HG02885 (cell line): ENCODE data around the gene KCNA5.

Source experiments
- ATAC-seq: cut with Tn5 transposase; IDR thresholded peaks from one replicate; pipeline ENCODE4 v1.9.1; 2021; ENCODE audit warnings: mild to moderate bottlenecking; ENCODE audit not compliant: unreplicated experiment, poor library complexity

Gene KCNA5

DNA sequence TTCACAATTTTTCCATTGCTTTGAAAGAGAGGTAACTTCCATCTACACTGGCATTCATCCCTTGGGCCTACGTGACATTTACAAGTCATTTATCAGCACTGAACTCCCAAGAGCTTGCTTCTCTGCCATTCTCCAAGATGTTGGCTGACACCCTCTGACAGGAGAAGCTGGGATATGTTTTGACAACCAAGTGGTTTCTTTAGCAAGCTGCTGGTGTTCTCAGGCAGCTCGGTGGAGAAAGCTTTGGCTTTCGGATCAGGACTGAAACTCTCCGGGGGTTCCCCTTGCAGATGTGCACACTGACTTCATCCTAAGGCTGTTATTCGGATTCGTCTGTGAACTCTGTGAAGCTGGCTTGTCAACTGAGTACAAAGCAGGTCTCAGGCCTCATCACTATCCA, 15.7 kb downstream of the KCNA5 start:
- no peak for ATAC-seq

DNA sequence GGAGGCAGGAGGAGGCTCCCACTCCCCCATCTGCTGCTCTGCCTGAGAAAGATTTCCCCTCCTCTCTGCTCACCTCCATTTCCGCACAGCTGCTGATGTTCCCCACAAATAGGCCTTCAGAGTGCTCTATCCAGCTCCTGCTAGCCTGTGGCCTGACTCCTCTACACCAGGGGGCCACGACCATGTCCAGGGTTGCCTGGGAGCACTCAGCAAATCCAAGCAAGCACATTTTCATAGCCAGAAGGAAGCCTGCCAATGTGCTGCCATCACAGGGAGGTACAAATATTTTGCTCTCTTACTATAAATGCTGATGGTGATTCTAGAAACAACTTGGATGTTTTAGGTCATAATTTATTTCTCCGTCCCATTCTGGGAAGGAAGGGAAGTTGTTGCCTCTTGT, 17.3 kb downstream of the KCNA5 start:
- ATAC-seq, result no peak

DNA sequence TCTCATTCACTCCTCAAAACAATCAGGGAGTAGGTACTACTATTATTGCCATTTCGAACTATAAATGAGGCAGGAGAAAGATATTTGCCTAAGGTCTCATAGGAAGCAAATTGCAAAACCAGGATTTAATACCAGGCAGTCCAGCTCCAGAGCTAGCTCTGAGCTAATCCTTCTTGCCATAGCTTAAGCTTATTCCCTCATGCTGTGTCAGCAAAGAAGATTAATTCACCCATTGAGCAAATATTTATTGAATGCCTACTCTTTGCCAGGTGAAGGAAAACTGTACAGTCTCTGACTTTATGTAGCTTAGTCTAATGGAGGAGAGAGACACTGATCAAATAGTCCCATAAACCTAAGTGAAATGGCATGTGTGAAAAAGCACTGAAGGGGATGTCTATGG, 19.5 kb downstream of the KCNA5 start:
- ATAC-seq, result no peak

DNA sequence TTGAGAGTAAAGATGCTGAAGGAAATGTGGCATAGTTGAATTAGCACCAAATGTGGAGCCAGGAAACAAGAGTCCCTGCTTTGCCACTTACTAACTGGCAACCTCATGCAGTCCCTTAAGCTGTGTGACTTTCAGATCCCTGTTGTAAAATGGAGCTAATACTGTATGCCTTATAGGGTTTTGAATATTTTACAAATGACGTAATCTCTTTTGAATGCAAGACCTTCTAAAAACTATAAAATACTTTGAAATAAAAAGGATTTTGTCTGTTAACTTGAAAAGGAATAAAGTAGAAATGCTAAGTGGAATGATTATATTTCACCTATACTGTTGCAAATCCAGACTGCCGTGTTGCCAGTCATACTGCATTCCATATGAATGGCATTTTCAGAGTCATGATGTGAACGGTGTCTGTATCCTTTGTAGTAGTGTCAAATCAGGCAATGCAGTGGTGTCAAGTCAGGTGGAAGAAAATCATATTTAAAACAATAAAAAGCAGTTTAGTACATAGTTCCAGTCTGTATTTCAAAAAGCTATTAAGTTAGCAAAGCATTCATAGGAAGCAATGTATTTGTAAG, 21.3 kb downstream of the KCNA5 start:
- ATAC-seq, result no peak

DNA sequence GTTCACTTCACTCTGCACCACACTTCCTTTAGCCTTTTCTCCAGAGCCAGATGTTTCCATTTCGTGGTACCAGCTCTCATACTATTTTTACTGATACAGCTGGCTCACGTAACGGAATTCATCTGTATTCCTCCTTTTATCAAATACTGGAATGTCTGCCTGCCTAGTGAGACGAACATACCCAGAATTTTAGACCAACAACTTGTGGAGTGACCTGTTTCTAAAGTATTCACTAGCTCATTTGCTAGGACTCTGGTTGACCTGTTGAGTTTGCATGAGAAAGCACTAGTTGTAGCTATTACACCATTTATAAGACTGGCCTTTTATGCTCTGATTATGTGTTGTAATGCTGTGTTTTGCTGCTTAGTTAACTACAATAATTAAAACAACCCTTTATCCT, 22.6 kb downstream of the KCNA5 start:
- ATAC-seq, result no peak

DNA sequence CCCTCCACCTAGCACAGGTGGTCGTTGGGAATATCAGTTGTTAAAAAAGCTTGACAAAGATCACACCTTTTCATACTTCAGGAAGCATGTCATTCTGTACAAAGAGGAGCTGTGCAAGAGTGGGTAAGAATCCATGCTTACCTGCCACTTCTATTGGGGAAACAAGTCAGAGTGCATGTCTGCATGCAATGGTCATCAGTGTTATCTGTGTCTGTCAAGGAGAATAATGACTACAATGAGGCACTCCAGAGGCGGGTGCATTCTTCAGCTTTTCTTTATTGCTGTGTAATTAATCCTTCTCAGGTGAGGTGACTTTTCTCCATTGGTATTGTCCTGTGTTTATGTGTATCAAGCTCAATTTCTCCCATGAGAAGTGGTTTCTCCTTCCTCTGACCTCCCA, 24.4 kb downstream of the KCNA5 start:
- ATAC-seq, result no peak

DNA sequence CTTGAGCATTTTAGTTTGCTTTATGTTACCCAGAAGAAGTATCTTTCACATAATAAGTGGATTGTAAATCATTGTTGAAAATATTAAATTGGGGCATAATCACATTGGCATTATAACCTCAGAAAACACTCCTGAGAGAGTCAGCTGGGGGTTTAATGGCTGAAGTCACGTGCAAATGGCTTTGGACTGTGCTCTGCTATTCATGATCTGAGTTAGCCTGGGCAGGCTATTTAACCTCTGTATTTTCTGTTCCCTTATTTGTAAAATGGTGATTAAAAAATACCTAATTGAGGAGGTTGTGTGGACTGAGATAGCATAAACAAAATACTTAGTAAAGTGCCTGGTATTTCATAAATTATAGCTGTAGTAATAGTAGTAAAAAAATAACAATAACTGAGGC, 24.9 kb downstream of the KCNA5 start:
- ATAC-seq, result no peak

DNA sequence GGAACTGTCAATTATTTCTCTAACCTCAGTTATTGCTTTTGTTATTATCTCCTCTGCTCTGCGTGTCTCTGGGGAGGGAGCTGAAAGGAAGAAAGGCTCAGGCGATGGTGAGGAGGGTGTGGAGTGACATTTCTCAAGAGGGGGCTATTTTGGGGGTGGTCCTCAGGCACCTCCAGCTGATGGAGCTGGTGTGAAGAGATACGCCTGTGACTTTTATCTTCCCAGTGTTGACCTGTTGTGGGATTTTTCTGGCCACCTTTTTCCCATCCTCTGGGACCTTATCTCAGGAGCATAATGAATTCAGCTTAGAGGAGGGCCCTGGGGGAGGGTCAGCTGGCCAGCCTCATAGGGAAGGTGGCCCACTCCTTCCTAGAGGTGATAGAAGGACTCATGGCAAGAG, 26.4 kb downstream of the KCNA5 start:
- ATAC-seq, result no peak

DNA sequence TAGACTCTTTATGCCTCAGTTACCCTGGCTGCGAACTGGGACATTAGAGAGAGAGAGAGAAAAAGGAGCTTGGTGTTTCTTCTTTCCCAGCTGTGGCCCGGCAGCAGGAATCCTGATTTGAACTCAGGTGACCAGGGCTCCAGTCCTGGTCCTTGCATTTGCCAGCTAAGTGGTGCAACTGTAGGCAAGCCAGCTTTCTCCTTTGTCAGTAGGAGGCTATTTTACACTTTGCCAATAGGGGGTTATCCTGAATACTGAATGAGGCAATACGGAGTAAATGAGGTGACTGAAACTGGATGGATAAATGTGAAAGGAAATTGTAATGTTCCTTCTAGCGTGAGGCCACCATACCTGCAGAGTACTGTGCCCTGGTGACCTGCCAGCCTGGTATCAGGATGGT, 27.8 kb downstream of the KCNA5 start:
- no peak for ATAC-seq

DNA sequence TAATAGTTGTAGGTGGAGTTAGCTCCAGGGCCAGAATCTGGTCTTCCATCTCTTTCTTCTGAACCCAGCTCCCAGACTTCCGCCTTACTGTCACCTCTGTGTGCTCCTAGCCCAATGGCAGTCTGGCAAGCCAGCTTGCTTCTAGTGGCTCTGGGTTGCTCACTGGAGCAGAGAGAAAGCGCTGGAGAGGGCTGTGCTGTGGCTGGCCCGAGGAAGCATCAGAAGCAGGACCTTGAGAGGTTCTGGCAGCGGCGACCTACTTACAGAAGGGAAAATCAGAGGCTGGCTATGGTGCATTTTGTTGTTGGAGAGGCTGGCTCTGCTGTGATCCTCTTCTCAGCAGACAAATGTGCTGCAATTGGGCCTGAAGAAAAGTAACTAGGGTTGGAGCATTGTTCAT, 28.6 kb downstream of the KCNA5 start:
- ATAC-seq, result no peak

DNA sequence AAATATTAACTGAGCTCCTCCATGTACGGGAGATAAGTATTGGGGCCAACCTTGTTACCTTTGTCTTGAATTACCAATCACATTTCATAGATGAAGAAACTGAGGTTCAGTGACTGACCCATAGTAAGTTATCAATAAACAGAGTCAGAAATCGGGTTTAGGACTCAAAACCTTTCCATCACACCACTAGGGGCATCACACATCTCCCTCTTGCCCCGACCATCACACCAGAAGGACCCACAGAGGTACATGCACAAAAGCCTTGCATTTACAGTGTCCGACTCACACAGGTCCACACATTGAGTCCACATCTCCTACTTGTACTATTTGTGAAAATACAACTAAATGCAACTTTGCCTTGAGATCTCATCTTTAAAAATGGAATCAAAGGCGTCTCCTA, 29.4 kb downstream of the KCNA5 start:
- ATAC-seq, result no peak

DNA sequence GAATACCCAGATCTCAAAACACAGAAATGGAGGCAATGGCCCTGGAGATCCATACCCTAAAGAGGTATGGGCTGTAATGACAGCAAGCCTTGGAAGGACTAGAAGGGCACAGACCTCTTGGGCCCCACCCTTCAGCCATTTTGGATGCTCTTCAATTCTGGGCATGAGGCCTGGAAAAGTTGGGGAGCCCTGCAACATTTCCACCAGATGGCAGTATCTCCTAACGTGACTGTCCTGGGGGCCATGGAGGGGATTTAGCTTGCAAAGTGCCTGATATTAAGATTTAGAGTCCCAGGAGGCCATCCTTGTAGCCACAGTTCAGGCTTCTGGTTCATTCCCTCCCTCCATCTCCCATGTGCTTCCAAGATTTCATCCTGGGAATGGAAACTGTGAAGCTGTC, 30.2 kb downstream of the KCNA5 start:
- ATAC-seq, result no peak

DNA sequence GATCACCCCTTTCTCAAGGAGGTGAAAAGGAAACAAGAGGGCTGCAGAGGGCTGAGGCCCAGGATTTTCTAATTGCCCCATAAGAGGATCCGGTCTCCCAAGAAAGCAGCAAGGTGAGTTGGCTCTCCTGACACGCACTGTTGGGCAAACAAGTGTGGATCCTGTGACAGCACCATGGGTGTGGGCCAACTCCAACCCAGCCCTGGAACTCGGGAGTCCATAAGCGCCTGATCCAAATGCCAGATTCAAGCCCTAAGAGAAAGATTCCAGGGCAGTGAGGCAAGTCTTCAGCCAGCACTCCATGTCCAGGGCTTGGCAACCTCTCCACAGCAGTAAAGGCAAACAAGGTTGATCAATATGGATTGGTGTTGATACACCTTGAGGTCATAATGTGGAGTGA, 33.1 kb downstream of the KCNA5 start:
- no peak for ATAC-seq

DNA sequence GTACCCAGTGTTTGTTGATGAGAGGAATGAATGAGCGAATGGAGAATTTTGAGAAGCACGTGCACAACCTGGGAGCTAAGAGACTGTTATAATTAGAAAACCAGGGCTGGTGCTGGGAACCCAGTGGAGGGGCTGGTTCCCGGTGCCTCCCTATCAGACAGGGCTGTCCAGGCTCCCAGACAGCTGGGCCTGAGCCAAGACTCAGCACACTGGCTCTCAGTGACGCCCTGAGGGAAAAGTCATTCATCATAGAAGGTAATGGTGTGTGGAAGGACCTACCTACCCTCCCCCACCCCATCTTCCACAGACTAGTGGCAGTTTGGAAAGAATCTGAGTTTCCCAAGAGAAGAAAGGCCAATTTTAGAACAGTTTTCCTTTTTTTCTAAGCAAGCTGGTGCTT, 34.7 kb downstream of the KCNA5 start:
- no peak for ATAC-seq

DNA sequence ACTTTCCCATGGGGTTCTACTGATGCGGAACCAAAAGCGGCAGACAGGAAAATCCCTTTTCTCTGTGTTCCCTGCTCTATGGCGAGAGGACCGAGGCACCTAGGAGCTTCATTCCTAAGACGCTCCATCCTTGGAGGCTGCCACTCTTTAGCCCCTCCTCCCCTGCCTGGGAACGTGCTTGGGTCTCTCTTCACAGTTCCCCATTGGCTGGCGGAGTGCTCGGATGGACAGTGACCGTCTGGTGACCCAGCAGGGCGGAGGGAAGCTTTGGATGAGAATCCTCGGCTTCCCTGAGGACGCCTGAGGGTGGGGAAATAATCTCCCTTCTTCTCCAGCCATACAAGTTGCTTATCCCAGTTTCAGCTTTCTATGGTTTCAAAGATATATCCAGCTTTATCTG, 37.3 kb downstream of the KCNA5 start:
- ATAC-seq, result no peak

DNA sequence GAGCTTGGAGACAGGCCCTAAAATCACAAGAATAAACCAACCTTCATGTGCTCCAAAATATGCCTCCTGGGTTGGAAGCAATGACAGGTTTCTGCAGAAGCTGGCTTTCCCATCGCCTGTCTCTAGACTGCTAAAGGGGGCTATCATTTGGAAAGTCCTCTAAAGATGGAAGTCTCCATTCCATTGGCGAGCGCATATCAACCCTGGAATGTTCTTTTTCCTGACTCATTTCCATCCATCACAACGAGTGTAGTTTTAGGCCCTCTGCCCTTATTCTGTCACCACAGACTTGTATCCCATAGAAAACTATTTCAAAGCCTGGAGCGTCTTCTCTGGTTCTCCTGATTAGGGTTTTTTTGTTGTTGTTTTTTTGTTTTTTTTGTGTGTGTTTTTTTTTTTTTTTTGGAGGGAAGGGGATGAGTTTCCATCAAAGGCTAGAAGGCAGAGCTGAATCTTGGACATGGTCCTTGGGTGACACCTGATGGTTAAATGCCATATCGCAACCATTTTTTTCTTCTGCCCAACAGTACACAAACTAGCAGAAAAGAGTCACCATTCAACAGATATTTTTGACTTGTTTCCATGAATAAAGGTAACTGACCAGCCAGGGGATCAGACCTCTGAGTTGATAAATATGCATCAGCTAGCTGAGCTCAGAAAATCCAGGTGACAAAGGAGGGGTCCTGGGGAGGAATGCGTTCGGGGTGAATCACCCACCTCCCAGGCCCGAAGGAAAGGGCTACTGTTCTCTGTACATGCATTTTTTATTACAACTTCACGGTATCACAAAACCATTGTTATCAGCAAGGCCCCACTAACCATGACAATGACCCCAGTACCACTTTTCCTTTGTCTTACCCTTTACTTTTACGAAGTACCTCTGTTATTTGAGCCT, 40.5 kb downstream of the KCNA5 start:
- ATAC-seq, result no peak

DNA sequence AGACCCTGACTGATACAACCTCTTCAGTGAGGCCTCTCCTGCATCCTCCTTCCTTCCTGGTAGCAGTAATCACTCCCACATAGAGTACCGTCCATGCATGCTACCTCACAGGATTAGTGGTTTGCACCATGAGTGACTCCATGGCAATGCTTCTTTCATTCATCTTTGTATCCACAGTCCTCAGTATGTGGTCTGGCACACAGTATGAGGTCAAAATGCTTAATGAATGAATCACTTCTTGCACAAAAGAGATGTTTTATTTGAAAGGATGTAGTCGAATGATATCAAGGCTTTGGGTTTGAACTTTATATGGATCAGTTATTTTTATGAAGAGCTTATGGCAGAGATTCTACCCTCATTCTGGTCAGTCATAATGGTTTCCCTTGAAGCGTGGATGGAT, 42.2 kb downstream of the KCNA5 start:
- no peak for ATAC-seq

DNA sequence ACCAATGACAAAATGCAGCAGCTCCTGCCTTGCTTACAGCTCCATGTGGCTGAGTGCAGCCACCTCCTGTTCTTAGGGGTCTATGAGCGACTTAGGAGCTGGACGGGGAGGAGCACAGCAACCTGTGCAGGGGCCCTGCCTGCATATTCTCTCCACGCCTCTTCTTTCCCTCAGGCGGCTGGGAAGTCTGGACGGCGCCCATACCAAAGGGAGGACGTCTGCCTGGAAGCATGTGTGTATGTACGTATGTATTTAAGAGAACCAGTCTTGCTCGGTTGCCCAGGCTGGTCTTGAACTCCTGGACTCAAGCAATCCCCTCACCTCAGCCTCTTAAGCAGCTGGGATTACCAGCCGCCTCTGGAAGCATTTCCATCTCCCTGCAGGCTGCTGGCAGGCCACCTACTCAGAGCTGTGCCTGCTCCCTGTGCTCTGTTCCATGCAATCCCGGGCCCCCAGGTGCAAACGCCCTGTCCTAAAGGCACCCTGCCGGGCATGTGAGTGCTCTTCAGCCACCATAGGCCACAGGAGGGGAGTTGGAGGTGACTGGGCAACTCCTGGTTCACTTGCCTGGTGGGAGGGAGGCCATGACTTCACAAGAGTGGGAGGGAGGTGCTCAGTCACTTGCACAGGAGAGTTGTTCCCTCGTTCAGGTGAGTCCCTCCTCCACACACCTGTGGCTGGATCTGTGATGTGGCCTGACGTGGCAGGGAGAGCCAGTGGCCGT, 44.3 kb downstream of the KCNA5 start:
- no peak for ATAC-seq

DNA sequence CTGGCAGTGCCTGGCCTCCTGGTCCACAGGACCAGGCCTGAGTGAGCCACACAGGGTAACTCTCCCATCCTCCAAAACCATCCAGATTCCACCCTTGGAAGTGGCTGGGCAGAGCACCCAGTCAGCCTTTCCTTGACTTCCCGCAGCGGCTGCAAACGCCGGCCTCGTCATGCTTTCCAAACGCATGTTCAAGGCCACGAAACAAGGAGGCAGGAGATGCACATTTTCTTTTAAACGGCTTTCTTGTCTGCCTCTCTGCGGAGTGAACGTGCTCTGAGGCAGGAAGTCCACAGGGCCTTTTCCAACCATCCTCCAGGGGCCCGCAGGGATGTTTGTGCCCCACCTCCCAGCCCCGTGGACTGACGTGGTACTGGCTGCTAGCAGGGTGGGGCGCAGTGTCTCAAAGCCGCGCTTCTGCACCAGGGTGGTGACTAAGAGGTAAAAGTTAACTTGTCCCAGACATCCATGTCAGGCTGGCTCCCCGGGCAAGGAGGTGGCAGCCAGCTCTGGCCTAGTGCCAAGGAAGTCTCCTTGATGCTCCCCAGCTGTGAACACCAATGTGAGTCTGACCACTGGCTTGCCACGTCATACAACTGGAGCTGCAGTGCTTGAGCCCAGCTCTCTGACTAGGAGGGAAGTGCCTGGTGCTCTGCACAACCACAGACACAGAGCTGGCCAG, 45.0 kb downstream of the KCNA5 start:
- ATAC-seq, result no peak

DNA sequence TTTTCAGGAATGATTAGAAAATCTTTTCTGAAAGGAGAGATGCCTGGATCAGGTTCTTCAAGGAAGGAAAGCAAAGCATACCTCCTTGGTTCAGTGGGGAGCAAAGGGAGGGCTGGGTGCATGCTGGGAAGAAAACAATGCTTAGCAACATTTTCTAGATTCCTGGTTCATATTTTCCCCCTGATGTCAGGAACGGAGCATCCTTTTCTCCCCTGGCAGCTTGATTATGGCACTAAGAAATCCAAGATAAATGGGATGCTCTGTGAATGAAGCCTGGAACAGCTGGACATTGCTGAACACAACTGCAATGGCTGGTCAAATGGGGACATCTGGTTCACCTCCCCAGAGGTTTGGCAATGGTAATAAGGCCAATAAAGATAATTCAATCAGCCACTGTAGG, 50.9 kb downstream of the KCNA5 start:
- ATAC-seq, result no peak

DNA sequence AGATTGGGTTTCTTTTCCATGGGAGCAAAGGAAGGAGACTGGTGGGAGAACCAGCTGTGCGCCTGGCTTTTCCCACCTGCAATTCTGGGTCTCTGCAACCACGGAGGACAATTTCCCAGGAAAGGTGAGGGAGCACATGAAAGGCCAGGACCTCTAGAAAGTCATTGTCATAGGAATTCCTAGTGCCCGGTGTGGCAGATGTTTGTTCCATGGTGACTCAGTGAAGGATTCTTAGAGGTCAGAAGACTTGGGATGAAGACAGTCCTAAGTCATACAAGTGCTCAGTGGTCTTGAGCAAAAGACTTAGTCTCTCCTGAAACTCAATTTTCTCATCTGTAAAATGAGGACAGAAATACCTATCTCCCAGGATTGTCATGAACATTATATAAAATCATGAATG, 51.3 kb downstream of the KCNA5 start:
- ATAC-seq, result no peak
